Heart right ventricle (tissue), 16 donors: ENCODE measurements around the gene BICDL2. TPM values are rescaled to one million over a fixed set of nuclear protein-coding genes. Genes with fewer than 3 reads are reported as not detected.
A peak's percentile ranks its signal among the peaks of the same experiment; 100 is the strongest.
"Not testable (repeated sequence)": the region's sequence is repeated elsewhere in the genome, so short reads cannot be mapped to it uniquely, and the experiment has no call there.

Experiments used
- ATAC-seq, 8 donors: fragments of 200-7000 bp; cut with Tn5 transposase; one replicate each; pipeline ENCODE4 v1.9.1; 2020; ENCODE audit warnings: mild to moderate bottlenecking in 8 of 8, moderate library complexity in 8 of 8, moderate number of reproducible peaks in 1 of 8
- DNase-seq, 2 donors: peaks; one replicate each; pipeline ENCODE4 v3.0.0-alpha.2; 2020
- H3K27ac ChIP-seq, 10 donors: fragments of 200-600 bp; sonication (generic) in 2 of 10; one replicate each; pipeline versions ENCODE4 v1.5.0 to v1.8.0; 2020 to 2022; ENCODE audit warnings: mild to moderate bottlenecking in 3 of 10
- H3K27me3 ChIP-seq, 7 donors: fragments of 200-600 bp; one replicate each; pipeline ENCODE4 v1.8.0; 2021 to 2022; ENCODE audit warnings: mild to moderate bottlenecking in 2 of 7
- H3K36me3 ChIP-seq, 9 donors: fragments of 200-600 bp; sonication (generic) in 1 of 9; one replicate each; pipeline versions ENCODE4 v1.5.0 to v1.8.0; 2020 to 2022; ENCODE audit warnings: mild to moderate bottlenecking in 2 of 9
- H3K4me1 ChIP-seq, 9 donors: fragments of 200-600 bp; sonication (generic) in 1 of 9; one replicate each; pipeline versions ENCODE4 v1.5.0 to v1.8.0; 2020 to 2022; ENCODE audit warnings: mild to moderate bottlenecking in 4 of 9
- H3K4me3 ChIP-seq, 10 donors: fragments of 200-600 bp; sonication (generic) in 2 of 10; one replicate each; pipeline versions ENCODE4 v1.5.0 to v1.8.0; 2020 to 2022; ENCODE audit warnings: mild to moderate bottlenecking in 7 of 10, moderate library complexity in 2 of 10
- H3K9me3 ChIP-seq, 11 donors: fragments of 200-600 bp in 10 of 11; sonication (generic) in 2 of 11; one replicate each; pipeline versions ENCODE4 v1.5.0 to v1.8.0; 2013 to 2022; ENCODE audit warnings: mild to moderate bottlenecking in 2 of 11, control low read depth in 1 of 11, moderate library complexity in 1 of 11
- WGBS, 2 donors: extraction: QIAGEN DNeasy Blood & Tissue Kit; methylation state at CpG; one replicate each; pipeline ENCODE4 v1.1.7; 2013; ENCODE audit warnings: inconsistent platforms in 1 of 2; 5-methylcytosine and 5-hydroxymethylcytosine counted together
- intact Hi-C, 10 donors: fragments of 100-400 bp; cut with DNase I; formaldehyde crosslinking; loops; one replicate each; pipeline versions ENCODE4 v1.11.1 to v1.14.2; 2022
- polyA plus RNA-seq, 2 donors: library from polyadenylated mRNA; stranded (reverse); fragments of 200-250 nt; gene quantifications; one replicate each; pipeline ENCODE4 v1.2.3, GENCODE V29; 2013
- total RNA-seq, 10 donors: library from RNA; stranded (reverse); fragmentation: NEBNext Ultra II Directional in 3 of 10; extraction: Animal tissue kit (Norgen Biotek cat#: 25700) in 3 of 10; gene quantifications; one replicate each; pipeline versions ENCODE4 v1.2.1 to v1.2.4, GENCODE V29; 2021 to 2023
- TF ChIP-seq, protein P1 (sequence below), 9 donors: fragments of 200-600 bp; sonication (generic) in 2 of 9; IDR thresholded peaks; one replicate each; pipeline versions ENCODE4 v1.5.0 to v1.8.0; 2021 to 2022; ENCODE audit warnings: antibody characterized with exemption in 9 of 9, mild to moderate bottlenecking in 5 of 9, moderate library complexity in 1 of 9
- donor health status: Arrhythmogenic right ventricular cardiomyopathy.
- donor health status: ischemic (EF 13 %, LVEDD 7.1; RV severe dilation, severe dysfunction).
- donor health status: healthy with polysubstance abuse.
- donor health status: DM: no; HTN: yes; CAD: no.
- donor health status: DM: no; HTN: no; CAD: no.
- donor health status: ischemic (EF 25% LVEDD 6.9; RV normal size, moderate dysfunction).
- donor health status: ischemic (EF 25% LVEDD 5.7; RV mildly dilated, moderate dysfunction).
- donor health status: healthy.
- donor health status: DM: yes; HTN: yes; CAD: no.
- donor health status: Ischemic cardiomyopathy.
- donor health status: ischemic (EF 35%, LVEDD 5.7; RV mildly dilated, moderate dysfunction).
- donor health status: nonischemic (EF 11% LVEDD 7.7; RV severe dilation, severe dysfunction).
- donor health status: DM: yes; HTN: yes; CAD: no.
- donor health status: PGD.
- donor health status: ischemic (EF 29% LVEDD 5.4; RV normal size, mild dysfunction).
- donor health status: nonischemic (EF 23%, LVEDD 6.1; RV moderate dilation, normal function).

BICDL2 gene
- total and polyA plus RNA-seq, 12 donors: 0.04 TPM; not detected in 11

DNA sequence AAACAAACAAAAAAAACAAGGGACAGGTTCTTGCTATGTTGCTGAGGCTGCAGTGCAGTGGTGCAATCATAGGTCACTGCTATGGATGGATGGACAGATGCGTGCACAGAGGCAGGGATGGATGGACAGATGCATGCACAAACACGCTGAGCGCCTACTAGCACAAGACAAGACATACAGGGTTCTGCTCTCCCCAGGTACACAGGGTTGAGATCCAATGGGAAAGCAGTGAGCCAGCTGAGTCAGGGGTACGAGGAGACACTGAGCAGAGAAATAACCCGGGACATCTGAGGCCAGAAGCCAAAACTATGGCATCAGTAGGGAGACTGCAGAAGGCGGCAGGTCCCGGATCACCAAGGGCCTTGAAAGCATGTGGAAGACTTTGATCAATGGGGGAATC, 34.9 kb upstream of the BICDL2 start:
- 86 to 90% methylated on average over 7 of the region's 7 CpGs for WGBS, 2 donors
- no peaks in the 10 kb centered on the region for H3K27me3 ChIP-seq
- DNase-seq (no peak), ATAC-seq (no peak)
- H3K36me3 ChIP-seq: peaks cover 0 to 26% (median 0%) of the 10 kb centered on the region in 9 donors
- peak overlapping the region in 1 of 10 donors; percentile 20 for H3K27ac ChIP-seq
- TF ChIP-seq, protein P1, sequence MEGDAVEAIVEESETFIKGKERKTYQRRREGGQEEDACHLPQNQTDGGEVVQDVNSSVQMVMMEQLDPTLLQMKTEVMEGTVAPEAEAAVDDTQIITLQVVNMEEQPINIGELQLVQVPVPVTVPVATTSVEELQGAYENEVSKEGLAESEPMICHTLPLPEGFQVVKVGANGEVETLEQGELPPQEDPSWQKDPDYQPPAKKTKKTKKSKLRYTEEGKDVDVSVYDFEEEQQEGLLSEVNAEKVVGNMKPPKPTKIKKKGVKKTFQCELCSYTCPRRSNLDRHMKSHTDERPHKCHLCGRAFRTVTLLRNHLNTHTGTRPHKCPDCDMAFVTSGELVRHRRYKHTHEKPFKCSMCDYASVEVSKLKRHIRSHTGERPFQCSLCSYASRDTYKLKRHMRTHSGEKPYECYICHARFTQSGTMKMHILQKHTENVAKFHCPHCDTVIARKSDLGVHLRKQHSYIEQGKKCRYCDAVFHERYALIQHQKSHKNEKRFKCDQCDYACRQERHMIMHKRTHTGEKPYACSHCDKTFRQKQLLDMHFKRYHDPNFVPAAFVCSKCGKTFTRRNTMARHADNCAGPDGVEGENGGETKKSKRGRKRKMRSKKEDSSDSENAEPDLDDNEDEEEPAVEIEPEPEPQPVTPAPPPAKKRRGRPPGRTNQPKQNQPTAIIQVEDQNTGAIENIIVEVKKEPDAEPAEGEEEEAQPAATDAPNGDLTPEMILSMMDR (IDR thresholded peaks at IDR 0.05): no peak
- H3K9me3 ChIP-seq: no peaks in the 10 kb centered on the region
- intact Hi-C loops: no loop called here
- peaks cover 0 to 33% (median 9%) of the 10 kb centered on the region in 9 donors for H3K4me1 ChIP-seq
- H3K4me3 ChIP-seq: no peak overlapping the region

DNA sequence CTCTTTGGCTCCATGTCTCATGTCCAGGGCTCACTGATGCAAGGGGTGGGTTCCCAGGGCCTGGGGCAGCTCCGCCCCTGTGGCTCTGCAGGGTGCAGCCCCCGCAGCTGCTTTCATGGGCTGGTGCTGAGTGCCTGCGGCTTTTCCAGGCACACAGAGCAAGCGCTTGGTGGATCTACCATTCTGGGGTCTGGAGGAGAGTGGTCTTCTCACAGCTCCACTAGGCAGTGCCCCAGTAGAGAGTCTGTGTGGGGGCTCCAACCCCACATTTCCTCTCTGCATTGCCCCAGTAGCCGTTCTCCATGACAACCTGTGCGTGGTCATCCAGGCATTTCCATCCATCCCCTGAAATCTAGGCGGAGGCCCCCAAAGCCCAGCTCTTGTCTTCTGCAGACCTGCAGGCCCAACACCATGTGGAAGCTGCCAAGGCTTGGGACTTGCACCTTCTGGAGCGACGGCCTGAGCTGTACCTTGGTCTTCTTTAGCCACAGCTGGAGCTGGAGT, 33.9 kb upstream of the BICDL2 start:
- DNase-seq: no peak
- 87 to 90% methylated on average over 9 of the region's 9 CpGs for WGBS, 2 donors
- Histone ChIP-seq H3K27me3 (no peaks in the 10 kb centered on the region), H3K4me3 (no peak overlapping the region), H3K36me3 (peaks cover 0 to 26% (median 0%) of the 10 kb centered on the region in 9 donors), H3K4me1 (peaks cover 0 to 32% (median 9%) of the 10 kb centered on the region in 9 donors), H3K27ac (peak overlapping the region in 1 of 10 donors; percentile 26), H3K9me3 (no peaks in the 10 kb centered on the region)
- TF ChIP-seq, protein P1 (IDR thresholded peaks at IDR 0.05): no peak
- intact Hi-C loops: no loop called here
- ATAC-seq: no peak

DNA sequence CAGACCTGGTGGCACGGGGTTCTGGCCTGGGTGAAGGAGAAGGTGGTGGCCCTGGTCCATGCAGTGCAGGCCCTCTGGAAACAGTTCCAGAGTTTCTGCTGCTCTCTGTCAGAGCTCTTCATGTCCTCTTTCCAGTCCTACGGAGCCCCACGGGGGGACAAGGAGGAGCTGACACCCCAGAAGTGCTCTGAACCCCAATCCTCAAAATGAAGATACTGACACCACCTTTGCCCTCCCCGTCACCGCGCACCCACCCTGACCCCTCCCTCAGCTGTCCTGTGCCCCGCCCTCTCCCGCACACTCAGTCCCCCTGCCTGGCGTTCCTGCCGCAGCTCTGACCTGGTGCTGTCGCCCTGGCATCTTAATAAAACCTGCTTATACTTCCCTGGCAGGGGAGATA, 32.4 kb upstream of the BICDL2 start:
- not testable (repeated sequence) for H3K27me3 ChIP-seq, DNase-seq, ATAC-seq, H3K4me3 ChIP-seq, H3K9me3 ChIP-seq, H3K27ac ChIP-seq
- intact Hi-C loops: loop anchor here in 1 of 10 donors (5.0 kb wide), 1 partner anchor 33 kb away; no protein-coding TSS in a partner anchor
- 87 to 89% methylated on average over 10 of the region's 11 CpGs for WGBS, 2 donors
- Histone ChIP-seq H3K4me1 (peaks cover 3 to 34% (median 14%) of the 10 kb centered on the region in 9 donors), H3K36me3 (peaks cover 0 to 26% (median 0%) of the 10 kb centered on the region in 9 donors)

DNA sequence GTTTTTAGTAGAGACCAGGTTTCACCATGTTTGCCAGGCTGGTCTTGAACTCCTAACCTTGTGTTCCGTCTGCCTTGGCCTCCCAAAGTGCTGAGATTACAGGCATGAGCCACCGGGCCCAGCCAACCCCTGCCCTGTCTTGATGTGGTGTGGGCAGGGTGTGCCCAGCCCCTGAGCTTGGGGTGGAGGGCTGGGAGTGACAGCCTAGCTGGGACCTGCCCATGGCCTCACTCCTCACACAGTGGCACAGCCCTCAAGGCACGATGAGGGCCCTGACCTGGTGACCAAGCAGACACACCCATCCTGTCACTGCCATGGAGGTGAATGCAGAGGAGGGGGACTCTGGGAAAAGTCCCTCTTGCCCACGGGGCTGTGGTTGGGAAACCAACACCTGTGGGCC, 31.7 kb upstream of the BICDL2 start:
- no peak for ATAC-seq
- WGBS, 2 donors: 65 to 71% methylated on average over 4 of the region's 4 CpGs
- Histone ChIP-seq H3K4me1 (peaks cover 3 to 34% (median 14%) of the 10 kb centered on the region in 9 donors), H3K36me3 (peaks cover 0 to 26% (median 0%) of the 10 kb centered on the region in 9 donors), H3K9me3 (no peaks in the 10 kb centered on the region), H3K4me3 (peak overlapping the region in 2 of 10 donors; percentile 66 to 71), H3K27ac (peak overlapping the region in 2 of 10 donors; percentile 75 to 84), H3K27me3 (no peaks in the 10 kb centered on the region)
- DNase-seq: no peak
- TF ChIP-seq, protein P1 (IDR thresholded peaks at IDR 0.05): no peak
- intact Hi-C loops: loop anchor here in 1 of 10 donors (5.0 kb wide), 1 partner anchor 34 kb away; no protein-coding TSS in a partner anchor

- intact Hi-C loops: loop anchor here in 1 of 10 donors (5.0 kb wide), 1 partner anchor 36 kb away; no protein-coding TSS in a partner anchor
Measured at GRCh38 chr16:3066440-3066748, 29.6 kb upstream of the BICDL2 start.

More at GRCh38 chr16:3066440-3066748, 29.6 kb upstream of the BICDL2 start:
- no peaks in the 10 kb centered on the region for H3K27me3 ChIP-seq
- peak overlapping the region in 9 of 10 donors; percentile 43 to 71 (median 65) for H3K4me3 ChIP-seq
- H3K36me3 ChIP-seq: peaks cover 0 to 26% (median 0%) of the 10 kb centered on the region in 9 donors
- peaks cover 3 to 40% (median 14%) of the 10 kb centered on the region in 9 donors for H3K4me1 ChIP-seq
- no peaks in the 10 kb centered on the region for H3K9me3 ChIP-seq
- 42 to 76% methylated on average over 7 of the region's 7 CpGs for WGBS, 2 donors
- H3K27ac ChIP-seq: peak overlapping the region; percentile 81 to 94 (median 88)
- TF ChIP-seq, protein P1 (IDR thresholded peaks at IDR 0.05): no peak
- DNase-seq (no peak), ATAC-seq (no peak)
